Measurements from ENCODE around the gene FBXO42. TPM values are rescaled to one million over a fixed set of nuclear protein-coding genes. Genes with fewer than 3 reads are reported as not detected.

FBXO42 gene
- total and polyA plus RNA-seq, 2 of the 13 experiments (the other 11 are each of a cell fraction or from before 2014, with no cell fraction given): 7.6 to 17.5 TPM

GRCh38 chr1:16206547-16207317, 145.5 kb downstream of the FBXO42 start (continued):
- peak; percentile 25; the same call in 1 of the 2 replicates for TF ChIP-seq MXD3 (CRISPR knock-in tag; IDR thresholded peaks at IDR 0.05)
- TF ChIP-seq ZNF574 (CRISPR knock-in tag; IDR thresholded peaks at IDR 0.05): no peak; the same call in 1 of the 2 replicates
- TF ChIP-seq DZIP1 (CRISPR knock-in tag; IDR thresholded peaks at IDR 0.05): peak; percentile 80; the same call in 1 of the 2 replicates
- TF ChIP-seq ARNT2 (CRISPR knock-in tag; IDR thresholded peaks at IDR 0.05; ENCODE audit: low read depth): peak; percentile 60; the same call in 1 of the 2 replicates
- 0 out of 2 replicates have a peak, but pooled peaks have one; percentile 41 for TF ChIP-seq ETV5 (CRISPR knock-in tag; IDR thresholded peaks at IDR 0.05; ENCODE audit: borderline replicate concordance)
- peak; percentile 74; the same call in 1 of the 2 replicates for TF ChIP-seq RFXAP (CRISPR knock-in tag; IDR thresholded peaks at IDR 0.05; ENCODE audit: borderline replicate concordance)
- no peak; the same call in 1 of the 2 replicates for TF ChIP-seq MYPOP (CRISPR knock-in tag; IDR thresholded peaks at IDR 0.05)
- TF ChIP-seq ZNF383 (CRISPR knock-in tag; IDR thresholded peaks at IDR 0.05; ENCODE audit: borderline replicate concordance): no peak
- TF ChIP-seq SMAD9 (CRISPR knock-in tag; IDR thresholded peaks at IDR 0.05): 0 out of 2 replicates have a peak, but pooled peaks have one; percentile 44
- no peak for TF ChIP-seq ZMYM3 (CRISPR knock-in tag; IDR thresholded peaks at IDR 0.05)
- TF ChIP-seq ZFY (CRISPR knock-in tag; IDR thresholded peaks at IDR 0.05): peak; percentile 46; the same call in 1 of the 2 replicates
- 0 out of 2 replicates have a peak, but pooled peaks have one; percentile 1 for TF ChIP-seq FOXA3 (CRISPR knock-in tag; IDR thresholded peaks at IDR 0.05)
- TF ChIP-seq ZNF687 (CRISPR knock-in tag; IDR thresholded peaks at IDR 0.05): peak; percentile 88
- TF ChIP-seq PHF8 (CRISPR knock-in tag; IDR thresholded peaks at IDR 0.05): peak; percentile 43; the same call in 1 of the 2 replicates
- no peak for TF ChIP-seq NFRKB (IDR thresholded peaks at IDR 0.05)
- peak; percentile 14 for TF ChIP-seq CBX1 (IDR thresholded peaks at IDR 0.05; ENCODE audit: low read depth)
- no peak for TF ChIP-seq KLF13 (CRISPR knock-in tag; IDR thresholded peaks at IDR 0.05)
- 0 out of 2 replicates have a peak, but pooled peaks have one; percentile 48 for TF ChIP-seq ZNF33B (CRISPR knock-in tag; IDR thresholded peaks at IDR 0.05)
